ENCODE results near the gene FAM25G.
"Not testable (repeated sequence)": the region's sequence is repeated elsewhere in the genome, so short reads cannot be mapped to it uniquely, and the experiment has no call there.

FAM25G gene

GRCh38 chr10:47465216-47465917, 26.1 kb downstream of the FAM25G start:
- not testable (repeated sequence) for DNase-seq (ENCODE audit: low spot score)

- DNase-seq (ENCODE audit: low spot score) = not testable (repeated sequence)
These were observed 28.7 kb downstream of the FAM25G start for GRCh38 chr10:47462577-47463358.

- not testable (repeated sequence) for DNase-seq (ENCODE audit: low spot score)
These were observed 30.2 kb downstream of the FAM25G start for GRCh38 chr10:47461261-47461687.

GRCh38 chr10:47458466-47459154, 32.9 kb downstream of the FAM25G start:
- no peak for DNase-seq (ENCODE audit: low spot score)

GRCh38 chr10:47457826-47458225, 33.7 kb downstream of the FAM25G start:
- TF ChIP-seq, protein P1, sequence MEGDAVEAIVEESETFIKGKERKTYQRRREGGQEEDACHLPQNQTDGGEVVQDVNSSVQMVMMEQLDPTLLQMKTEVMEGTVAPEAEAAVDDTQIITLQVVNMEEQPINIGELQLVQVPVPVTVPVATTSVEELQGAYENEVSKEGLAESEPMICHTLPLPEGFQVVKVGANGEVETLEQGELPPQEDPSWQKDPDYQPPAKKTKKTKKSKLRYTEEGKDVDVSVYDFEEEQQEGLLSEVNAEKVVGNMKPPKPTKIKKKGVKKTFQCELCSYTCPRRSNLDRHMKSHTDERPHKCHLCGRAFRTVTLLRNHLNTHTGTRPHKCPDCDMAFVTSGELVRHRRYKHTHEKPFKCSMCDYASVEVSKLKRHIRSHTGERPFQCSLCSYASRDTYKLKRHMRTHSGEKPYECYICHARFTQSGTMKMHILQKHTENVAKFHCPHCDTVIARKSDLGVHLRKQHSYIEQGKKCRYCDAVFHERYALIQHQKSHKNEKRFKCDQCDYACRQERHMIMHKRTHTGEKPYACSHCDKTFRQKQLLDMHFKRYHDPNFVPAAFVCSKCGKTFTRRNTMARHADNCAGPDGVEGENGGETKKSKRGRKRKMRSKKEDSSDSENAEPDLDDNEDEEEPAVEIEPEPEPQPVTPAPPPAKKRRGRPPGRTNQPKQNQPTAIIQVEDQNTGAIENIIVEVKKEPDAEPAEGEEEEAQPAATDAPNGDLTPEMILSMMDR (IDR thresholded peaks at IDR 0.05; ENCODE audit: extremely low read depth, missing control alignments) = no peak
- no peak for DNase-seq (ENCODE audit: low spot score)

More at GRCh38 chr10:47458466-47459154, 32.9 kb downstream of the FAM25G start:
- TF ChIP-seq, protein P1 (IDR thresholded peaks at IDR 0.05; ENCODE audit: extremely low read depth, missing control alignments) = no peak

- TF ChIP-seq, protein P1 (IDR thresholded peaks at IDR 0.05; ENCODE audit: extremely low read depth, missing control alignments) = no peak
- DNase-seq (ENCODE audit: low spot score) = no peak
These were observed 34.0 kb downstream of the FAM25G start for GRCh38 chr10:47457528-47457820.

GRCh38 chr10:47456794-47457527, 34.5 kb downstream of the FAM25G start:
- no peak for DNase-seq (ENCODE audit: low spot score)
- TF ChIP-seq, protein P1 (IDR thresholded peaks at IDR 0.05; ENCODE audit: extremely low read depth, missing control alignments) = no peak

- TF ChIP-seq, protein P1 (IDR thresholded peaks at IDR 0.05; ENCODE audit: extremely low read depth, missing control alignments) = no peak
- no peak for DNase-seq (ENCODE audit: low spot score)
These were observed 35.3 kb downstream of the FAM25G start for GRCh38 chr10:47456079-47456785.

DNA sequence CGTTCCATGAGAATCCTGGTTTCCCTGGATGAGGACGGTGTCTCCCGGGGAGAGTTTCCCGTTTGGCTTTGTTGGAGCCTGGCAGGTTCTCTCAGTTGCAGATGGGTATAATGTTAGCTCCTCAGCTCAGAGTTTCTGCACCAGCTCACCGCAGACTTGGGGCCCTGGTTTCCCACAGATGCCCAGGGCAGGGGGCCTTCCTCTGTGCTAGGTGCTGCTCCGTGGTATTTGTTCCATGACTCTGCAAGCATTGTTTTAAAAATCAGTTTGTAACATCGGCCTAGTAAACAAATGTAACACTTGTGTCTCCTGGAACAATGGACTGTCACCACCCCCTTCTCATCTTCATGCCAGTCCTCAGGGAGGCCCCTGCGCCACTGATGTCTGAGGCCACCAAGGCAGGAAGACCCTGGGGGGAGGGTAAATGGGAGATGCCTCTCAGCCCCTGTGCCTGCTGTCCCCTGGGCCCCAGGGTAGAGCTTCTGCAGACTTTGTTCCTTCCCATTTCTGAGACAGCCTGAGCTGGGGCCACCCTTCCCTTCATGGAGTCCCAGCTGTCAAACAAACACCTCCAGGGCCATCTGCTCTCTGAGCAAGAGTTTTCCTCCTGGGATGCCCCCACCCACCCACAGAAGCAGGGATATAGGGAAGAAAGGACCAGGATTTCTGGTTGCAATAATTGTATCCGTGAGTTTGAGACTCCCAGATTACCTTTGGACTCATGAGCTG, 36.0 kb downstream of the FAM25G start:
- not testable (repeated sequence) for DNase-seq (ENCODE audit: low spot score)
